Lung (tissue), 12 donors: ENCODE results near the gene TTC23. TPM values are rescaled to one million over a fixed set of nuclear protein-coding genes. Genes with fewer than 3 reads are reported as not detected.

Source experiments
- ATAC-seq: fragments of 200-7000 bp; cut with Tn5 transposase; one replicate; pipeline ENCODE4 v1.9.1; 2020; ENCODE audit warnings: moderate number of reproducible peaks; ENCODE audit not compliant: insufficient read depth, low FRiP score
- DNase-seq, 3 donors: peaks; one replicate each; pipeline ENCODE4 v3.0.0-alpha.2; 2013 to 2017
- H3K27ac ChIP-seq, 2 donors: one replicate each; pipeline ENCODE4 v1.5.1; 2013; ENCODE audit warnings: mild to moderate bottlenecking in 2 of 2, moderate library complexity in 2 of 2, control low read depth in 1 of 2, inconsistent platforms in 1 of 2, low read depth in 1 of 2, low read length in 1 of 2
- H3K27me3 ChIP-seq, 3 donors: one replicate each; pipeline ENCODE4 v1.5.1; 2013; ENCODE audit warnings: low read length in 2 of 3; ENCODE audit not compliant: control insufficient read depth in 3 of 3, insufficient read depth in 3 of 3
- H3K36me3 ChIP-seq, 4 donors: one replicate each; pipeline ENCODE4 v1.5.1; 2013; ENCODE audit warnings: low read length in 4 of 4, mild to moderate bottlenecking in 1 of 4, moderate library complexity in 1 of 4; ENCODE audit not compliant: control insufficient read depth in 4 of 4, insufficient read depth in 4 of 4
- H3K4me1 ChIP-seq, 5 donors: one replicate each; pipeline ENCODE4 v1.5.1; 2013; ENCODE audit warnings: low read length in 5 of 5, mild to moderate bottlenecking in 2 of 5, moderate library complexity in 1 of 5; ENCODE audit not compliant: control insufficient read depth in 5 of 5, insufficient read depth in 5 of 5
- H3K4me3 ChIP-seq: one replicate; pipeline ENCODE4 v1.5.1; 2013; ENCODE audit warnings: mild to moderate bottlenecking, control low read depth, moderate library complexity
- H3K9ac ChIP-seq, 2 donors: one replicate each; pipeline ENCODE4 v1.5.1; 2013; ENCODE audit warnings: low read length in 2 of 2, control low read depth in 1 of 2; ENCODE audit not compliant: insufficient read depth in 1 of 2
- H3K9me3 ChIP-seq, 4 donors: one replicate each; pipeline ENCODE4 v1.5.1; 2013; ENCODE audit warnings: low read length in 3 of 4, mild to moderate bottlenecking in 1 of 4, moderate library complexity in 1 of 4; ENCODE audit not compliant: control insufficient read depth in 4 of 4, insufficient read depth in 3 of 4
- WGBS, 2 donors: extraction: QIAGEN DNeasy Blood & Tissue Kit; methylation state at CpG; one replicate each; pipeline ENCODE4 v1.1.7; 2013; 5-methylcytosine and 5-hydroxymethylcytosine counted together
- polyA plus RNA-seq, 2 donors: library from polyadenylated mRNA; stranded (reverse); fragments of 200-250 nt; gene quantifications; one replicate each; pipeline ENCODE4 v1.2.1, GENCODE V29; 2013
- total RNA-seq, 2 donors: library from RNA; depleted of rRNA in 1 of 2; stranded (reverse); fragments of >200 nt in 1 of 2; gene quantifications; one replicate each; pipeline ENCODE4 v1.2.1, GENCODE V29; 2014 to 2021
- TF ChIP-seq, protein P1 (sequence below): IDR thresholded peaks from 2 replicates; pipeline ENCODE4 v1.5.1; 2012; ENCODE audit warnings: mild to moderate bottlenecking; ENCODE audit errors: control extremely low read depth, extremely low read depth
- donor health status: control.
- donor health status: control.
- donor health status: Bipolar disorder and iron deficiency.
- donor health status: healthy.
- donor health status: DM: yes; HTN: yes; CAD: no.

The TTC23 gene
- total and polyA plus RNA-seq, 4 donors: 6.2 to 48.5 (median 10.6) TPM

DNA sequence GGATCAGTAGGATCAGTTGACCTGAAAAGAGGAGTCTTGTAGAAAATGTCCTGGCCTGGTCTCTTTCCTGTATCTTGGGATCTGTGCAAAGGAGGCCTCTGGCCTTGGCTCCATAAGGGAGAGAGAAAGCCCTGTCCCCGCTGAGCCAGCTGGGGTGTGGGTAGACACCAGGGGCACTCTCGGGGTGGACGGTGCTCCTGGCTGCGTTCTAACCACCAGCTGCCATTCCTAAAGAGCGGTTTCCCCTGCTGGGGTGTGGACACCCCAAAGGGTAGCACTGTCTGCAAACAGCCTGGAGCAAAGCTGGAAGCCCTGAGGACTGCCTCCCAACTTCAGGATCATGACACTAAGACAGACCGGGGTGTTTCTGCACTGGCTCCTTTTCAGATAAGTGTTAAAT is 121.0 kb downstream of the TTC23 start:
- WGBS, 2 donors: 92 to 93% methylated on average over 6 of the region's 6 CpGs
- peaks cover 0 to 9% (median 0%) of the 10 kb centered on the region in 4 donors for H3K36me3 ChIP-seq
- H3K9ac ChIP-seq: no peak overlapping the region
- no peaks in the 10 kb centered on the region for H3K9me3 ChIP-seq
- H3K27me3 ChIP-seq: no peaks in the 10 kb centered on the region
- no peak for DNase-seq
- H3K4me3 ChIP-seq: no peak overlapping the region
- TF ChIP-seq, protein P1, sequence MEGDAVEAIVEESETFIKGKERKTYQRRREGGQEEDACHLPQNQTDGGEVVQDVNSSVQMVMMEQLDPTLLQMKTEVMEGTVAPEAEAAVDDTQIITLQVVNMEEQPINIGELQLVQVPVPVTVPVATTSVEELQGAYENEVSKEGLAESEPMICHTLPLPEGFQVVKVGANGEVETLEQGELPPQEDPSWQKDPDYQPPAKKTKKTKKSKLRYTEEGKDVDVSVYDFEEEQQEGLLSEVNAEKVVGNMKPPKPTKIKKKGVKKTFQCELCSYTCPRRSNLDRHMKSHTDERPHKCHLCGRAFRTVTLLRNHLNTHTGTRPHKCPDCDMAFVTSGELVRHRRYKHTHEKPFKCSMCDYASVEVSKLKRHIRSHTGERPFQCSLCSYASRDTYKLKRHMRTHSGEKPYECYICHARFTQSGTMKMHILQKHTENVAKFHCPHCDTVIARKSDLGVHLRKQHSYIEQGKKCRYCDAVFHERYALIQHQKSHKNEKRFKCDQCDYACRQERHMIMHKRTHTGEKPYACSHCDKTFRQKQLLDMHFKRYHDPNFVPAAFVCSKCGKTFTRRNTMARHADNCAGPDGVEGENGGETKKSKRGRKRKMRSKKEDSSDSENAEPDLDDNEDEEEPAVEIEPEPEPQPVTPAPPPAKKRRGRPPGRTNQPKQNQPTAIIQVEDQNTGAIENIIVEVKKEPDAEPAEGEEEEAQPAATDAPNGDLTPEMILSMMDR: no peak
- H3K4me1 ChIP-seq: peaks cover 0 to 21% (median 4%) of the 10 kb centered on the region in 5 donors
- no peak for ATAC-seq
- H3K27ac ChIP-seq: no peak overlapping the region

DNA sequence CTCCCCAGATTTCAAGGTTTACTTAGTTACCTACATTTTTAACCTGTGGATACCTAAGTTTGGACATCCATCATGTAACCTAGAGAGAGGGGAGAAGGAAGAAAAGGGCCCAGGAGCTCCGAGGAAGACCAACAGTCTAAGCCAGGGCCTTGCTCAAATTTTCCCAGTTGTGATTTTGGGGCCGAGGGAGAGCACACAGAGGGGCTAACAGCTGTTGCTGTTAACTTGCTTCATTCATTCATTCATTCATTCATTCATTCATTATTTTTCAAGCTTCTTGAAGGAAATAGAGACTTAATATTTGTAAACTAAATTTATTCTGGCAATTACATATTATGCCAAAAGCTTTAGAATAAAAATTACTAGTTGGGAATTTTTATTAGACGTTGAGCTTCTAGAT is 121.6 kb downstream of the TTC23 start:
- no peak overlapping the region for H3K4me3 ChIP-seq
- WGBS, 2 donors: 91 to 98% methylated on average over 3 of the region's 3 CpGs
- no peak overlapping the region for H3K27ac ChIP-seq
- H3K9me3 ChIP-seq: no peaks in the 10 kb centered on the region
- no peak for DNase-seq
- H3K27me3 ChIP-seq: no peaks in the 10 kb centered on the region
- TF ChIP-seq, protein P1: no peak
- H3K9ac ChIP-seq: no peak overlapping the region
- ATAC-seq: no peak
- H3K4me1 ChIP-seq: peaks cover 0 to 26% (median 6%) of the 10 kb centered on the region in 5 donors
- peaks cover 0 to 9% (median 0%) of the 10 kb centered on the region in 4 donors for H3K36me3 ChIP-seq

DNA sequence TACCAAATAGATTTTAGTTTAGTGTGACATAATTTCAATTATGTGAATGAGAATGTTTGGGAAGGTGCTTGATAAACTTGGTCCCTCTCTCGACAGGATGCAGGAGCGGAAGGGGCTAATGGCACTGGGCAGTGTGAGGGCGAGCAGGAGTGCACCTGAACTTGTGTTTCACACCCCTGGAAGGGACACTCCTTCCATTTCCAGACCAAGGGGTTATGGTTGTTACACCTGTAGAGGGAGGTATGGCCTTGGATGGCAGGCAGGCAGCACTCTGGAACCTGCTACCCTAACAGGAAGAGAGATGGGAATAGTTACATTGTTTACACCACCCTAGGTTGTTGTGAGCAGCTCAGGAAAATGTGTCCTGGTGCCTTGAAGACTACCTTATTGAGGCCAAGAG is 122.5 kb downstream of the TTC23 start:
- H3K27ac ChIP-seq: no peak overlapping the region

More for the DNA sequence above, 122.5 kb downstream of the TTC23 start:
- Histone ChIP-seq H3K27me3 (no peaks in the 10 kb centered on the region), H3K36me3 (peaks cover 0 to 9% (median 0%) of the 10 kb centered on the region in 4 donors), H3K9me3 (no peaks in the 10 kb centered on the region), H3K4me3 (no peak overlapping the region), H3K9ac (no peak overlapping the region), H3K4me1 (peaks cover 0 to 26% (median 6%) of the 10 kb centered on the region in 5 donors)
- ATAC-seq: no peak
- TF ChIP-seq, protein P1: no peak
- WGBS, 2 donors: 95% methylated on average over 3 of the region's 3 CpGs
- no peak for DNase-seq
